ENCODE data around the gene RAPGEF5. TPM values are rescaled to one million over a fixed set of nuclear protein-coding genes. Genes with fewer than 3 reads are reported as not detected.

Gene RAPGEF5
- total RNA-seq, 2 donors from 2014 or later = 0.10 to 0.85 TPM

- ATAC-seq (no peak), DNase-seq (no peak)
- Mint-ChIP-seq H3K4me3 (no peak overlapping the region), H3K4me1 (no peaks in the 10 kb centered on the region), H3K36me3 (ENCODE audit: low read depth) (no peaks in the 10 kb centered on the region), H3K27ac (no peak overlapping the region), H3K27me3 (peaks cover 17% of the 10 kb centered on the region)
- no peaks in the 10 kb centered on the region for H3K9me3 ChIP-seq (ENCODE audit: control insufficient read depth, low read length, poor library complexity, severe bottlenecking)
These were observed 155.6 kb downstream of the RAPGEF5 start for GRCh38 chr7:22201186-22201880.

GRCh38 chr7:22200777-22201176 is 156.2 kb downstream of the RAPGEF5 start:
- Mint-ChIP-seq H3K36me3 (ENCODE audit: low read depth) (no peaks in the 10 kb centered on the region), H3K4me1 (peaks cover 1% of the 10 kb centered on the region), H3K27ac (no peak overlapping the region), H3K27me3 (peaks cover 17% of the 10 kb centered on the region), H3K4me3 (no peak overlapping the region)
- ATAC-seq = no peak
- DNase-seq = no peak
- H3K9me3 ChIP-seq (ENCODE audit: control insufficient read depth, low read length, poor library complexity, severe bottlenecking) = no peaks in the 10 kb centered on the region

GRCh38 chr7:22200238-22200637 is 156.7 kb downstream of the RAPGEF5 start:
- no peak overlapping the region for H3K27ac Mint-ChIP-seq
- no peak for DNase-seq
- no peak for ATAC-seq
- peaks cover 17% of the 10 kb centered on the region for H3K27me3 Mint-ChIP-seq
- no peak overlapping the region for H3K4me3 Mint-ChIP-seq
- H3K36me3 Mint-ChIP-seq (ENCODE audit: low read depth) = no peaks in the 10 kb centered on the region
- H3K9me3 ChIP-seq (ENCODE audit: control insufficient read depth, low read length, poor library complexity, severe bottlenecking) = no peaks in the 10 kb centered on the region
- H3K4me1 Mint-ChIP-seq = peaks cover 2% of the 10 kb centered on the region

GRCh38 chr7:22197376-22197775 is 159.6 kb downstream of the RAPGEF5 start:
- Mint-ChIP-seq H3K36me3 (ENCODE audit: low read depth) (no peaks in the 10 kb centered on the region), H3K27ac (no peak overlapping the region), H3K4me3 (no peak overlapping the region), H3K4me1 (peaks cover 2% of the 10 kb centered on the region), H3K27me3 (peaks cover 27% of the 10 kb centered on the region)
- H3K9me3 ChIP-seq (ENCODE audit: control insufficient read depth, low read length, poor library complexity, severe bottlenecking) = no peaks in the 10 kb centered on the region
- DNase-seq (no peak), ATAC-seq (no peak)

GRCh38 chr7:22196429-22196828 is 160.5 kb downstream of the RAPGEF5 start:
- no peak overlapping the region for H3K4me3 Mint-ChIP-seq
- ATAC-seq = no peak
- H3K36me3 Mint-ChIP-seq (ENCODE audit: low read depth) = no peaks in the 10 kb centered on the region
- H3K27ac Mint-ChIP-seq = no peak overlapping the region
- no peaks in the 10 kb centered on the region for H3K9me3 ChIP-seq (ENCODE audit: control insufficient read depth, low read length, poor library complexity, severe bottlenecking)
- H3K4me1 Mint-ChIP-seq = peaks cover 2% of the 10 kb centered on the region
- peaks cover 27% of the 10 kb centered on the region for H3K27me3 Mint-ChIP-seq
- DNase-seq = no peak

GRCh38 chr7:22195397-22196172 is 161.4 kb downstream of the RAPGEF5 start:
- no peaks in the 10 kb centered on the region for H3K36me3 Mint-ChIP-seq (ENCODE audit: low read depth)
- no peak overlapping the region for H3K27ac Mint-ChIP-seq
- no peak overlapping the region for H3K4me3 Mint-ChIP-seq
- peaks cover 27% of the 10 kb centered on the region for H3K27me3 Mint-ChIP-seq
- peaks cover 2% of the 10 kb centered on the region for H3K4me1 Mint-ChIP-seq
- H3K9me3 ChIP-seq (ENCODE audit: control insufficient read depth, low read length, poor library complexity, severe bottlenecking) = no peaks in the 10 kb centered on the region
- DNase-seq (no peak), ATAC-seq (no peak)

- Mint-ChIP-seq H3K4me1 (peaks cover 2% of the 10 kb centered on the region), H3K36me3 (ENCODE audit: low read depth) (no peaks in the 10 kb centered on the region), H3K27ac (no peak overlapping the region), H3K4me3 (no peak overlapping the region), H3K27me3 (peaks cover 27% of the 10 kb centered on the region)
- no peaks in the 10 kb centered on the region for H3K9me3 ChIP-seq (ENCODE audit: control insufficient read depth, low read length, poor library complexity, severe bottlenecking)
- no peak for DNase-seq
- no peak for ATAC-seq
These were observed 162.2 kb downstream of the RAPGEF5 start for GRCh38 chr7:22194658-22195273.

- no peak for ATAC-seq
These were observed 163.4 kb downstream of the RAPGEF5 start for GRCh38 chr7:22193450-22193983.

GRCh38 chr7:22192801-22193200 is 164.2 kb downstream of the RAPGEF5 start:
- Mint-ChIP-seq H3K27me3 (peaks cover 16% of the 10 kb centered on the region), H3K27ac (no peak overlapping the region), H3K4me1 (peaks cover 2% of the 10 kb centered on the region), H3K36me3 (ENCODE audit: low read depth) (no peaks in the 10 kb centered on the region), H3K4me3 (no peak overlapping the region)
- ATAC-seq (no peak), DNase-seq (no peak)
- H3K9me3 ChIP-seq (ENCODE audit: control insufficient read depth, low read length, poor library complexity, severe bottlenecking) = no peaks in the 10 kb centered on the region

More at GRCh38 chr7:22193450-22193983, 163.4 kb downstream of the RAPGEF5 start:
- Mint-ChIP-seq H3K27me3 (peaks cover 21% of the 10 kb centered on the region), H3K36me3 (ENCODE audit: low read depth) (no peaks in the 10 kb centered on the region), H3K27ac (no peak overlapping the region), H3K4me1 (peaks cover 2% of the 10 kb centered on the region), H3K4me3 (no peak overlapping the region)
- DNase-seq = no peak
- no peaks in the 10 kb centered on the region for H3K9me3 ChIP-seq (ENCODE audit: control insufficient read depth, low read length, poor library complexity, severe bottlenecking)

GRCh38 chr7:22190736-22191135 is 166.2 kb downstream of the RAPGEF5 start:
- Mint-ChIP-seq H3K27ac (no peak overlapping the region), H3K4me3 (no peak overlapping the region), H3K27me3 (peaks cover 16% of the 10 kb centered on the region), H3K36me3 (ENCODE audit: low read depth) (no peaks in the 10 kb centered on the region), H3K4me1 (peaks cover under 1% of the 10 kb centered on the region)
- no peaks in the 10 kb centered on the region for H3K9me3 ChIP-seq (ENCODE audit: control insufficient read depth, low read length, poor library complexity, severe bottlenecking)
- ATAC-seq (no peak), DNase-seq (no peak)

- Mint-ChIP-seq H3K36me3 (ENCODE audit: low read depth) (no peaks in the 10 kb centered on the region), H3K27ac (no peak overlapping the region), H3K4me1 (no peaks in the 10 kb centered on the region), H3K4me3 (no peak overlapping the region), H3K27me3 (peaks cover 19% of the 10 kb centered on the region)
- H3K9me3 ChIP-seq (ENCODE audit: control insufficient read depth, low read length, poor library complexity, severe bottlenecking) = no peaks in the 10 kb centered on the region
- ATAC-seq (no peak), DNase-seq (no peak)
These were observed 167.2 kb downstream of the RAPGEF5 start for GRCh38 chr7:22189741-22190140.

- H3K9me3 ChIP-seq (ENCODE audit: control insufficient read depth, low read length, poor library complexity, severe bottlenecking) = no peaks in the 10 kb centered on the region
- ATAC-seq (no peak), DNase-seq (no peak)
- Mint-ChIP-seq H3K36me3 (ENCODE audit: low read depth) (no peaks in the 10 kb centered on the region), H3K27me3 (peaks cover 20% of the 10 kb centered on the region), H3K27ac (no peak overlapping the region), H3K4me1 (no peaks in the 10 kb centered on the region), H3K4me3 (no peak overlapping the region)
These were observed 167.7 kb downstream of the RAPGEF5 start for GRCh38 chr7:22189230-22189629.

- no peaks in the 10 kb centered on the region for H3K9me3 ChIP-seq (ENCODE audit: control insufficient read depth, low read length, poor library complexity, severe bottlenecking)
- Mint-ChIP-seq H3K4me3 (no peak overlapping the region), H3K4me1 (no peaks in the 10 kb centered on the region), H3K36me3 (ENCODE audit: low read depth) (no peaks in the 10 kb centered on the region), H3K27ac (no peak overlapping the region), H3K27me3 (peaks cover 17% of the 10 kb centered on the region)
- no peak for DNase-seq
- no peak for ATAC-seq
These were observed 169.1 kb downstream of the RAPGEF5 start for GRCh38 chr7:22187691-22188348.

All from T-helper 17 cell (primary cell).